Colonic mucosa (tissue), 4 donors: ENCODE measurements around the gene MS4A13. TPM values are rescaled to one million over a fixed set of nuclear protein-coding genes. Genes with fewer than 3 reads are reported as not detected.

ENCODE experiments used
- DNase-seq: peaks from one replicate; pipeline ENCODE4 v3.0.0-alpha.2; 2020
- H3K27ac ChIP-seq: fragments of 200-600 bp; one replicate; pipeline ENCODE4 v1.8.0; 2021
- H3K27me3 ChIP-seq: fragments of 200-600 bp; one replicate; pipeline ENCODE4 v1.8.0; 2021
- H3K36me3 ChIP-seq: fragments of 200-600 bp; one replicate; pipeline ENCODE4 v1.8.0; 2021
- H3K4me1 ChIP-seq: fragments of 200-600 bp; one replicate; pipeline ENCODE4 v1.8.0; 2021; ENCODE audit warnings: mild to moderate bottlenecking
- H3K4me3 ChIP-seq: fragments of 200-600 bp; one replicate; pipeline ENCODE4 v1.8.0; 2021
- H3K9ac ChIP-seq, 2 donors: one replicate each; pipeline ENCODE4 v1.7.0; 2013; ENCODE audit warnings: control low read depth in 2 of 2, low read depth in 2 of 2, low read length in 2 of 2
- H3K9me3 ChIP-seq: fragments of 200-600 bp; one replicate; pipeline ENCODE4 v1.8.0; 2021
- intact Hi-C: fragments of 100-400 bp; cut with DNase I; formaldehyde crosslinking; loops from one replicate; pipeline ENCODE4 v1.14.1; 2022
- total RNA-seq, 2 donors: library from RNA; stranded (reverse); fragmentation: NEBNext Ultra II Directional in 1 of 2; extraction: Animal tissue kit (Norgen Biotek cat#: 25700) in 1 of 2; gene quantifications; one replicate each; pipeline ENCODE4 v1.2.1, GENCODE V29; 2021
- TF ChIP-seq, protein P1 (sequence below): fragments of 200-600 bp; IDR thresholded peaks from one replicate; pipeline ENCODE4 v1.8.0; 2022; ENCODE audit warnings: antibody characterized with exemption, mild to moderate bottlenecking
- donor health status: healthy.
- donor health status: DM: no; HTN: no; CAD: no.
- donor health status: DM: no; HTN: no; CAD: no.

The MS4A13 gene
- total RNA-seq, 2 donors from 2014 or later = not detected

DNA sequence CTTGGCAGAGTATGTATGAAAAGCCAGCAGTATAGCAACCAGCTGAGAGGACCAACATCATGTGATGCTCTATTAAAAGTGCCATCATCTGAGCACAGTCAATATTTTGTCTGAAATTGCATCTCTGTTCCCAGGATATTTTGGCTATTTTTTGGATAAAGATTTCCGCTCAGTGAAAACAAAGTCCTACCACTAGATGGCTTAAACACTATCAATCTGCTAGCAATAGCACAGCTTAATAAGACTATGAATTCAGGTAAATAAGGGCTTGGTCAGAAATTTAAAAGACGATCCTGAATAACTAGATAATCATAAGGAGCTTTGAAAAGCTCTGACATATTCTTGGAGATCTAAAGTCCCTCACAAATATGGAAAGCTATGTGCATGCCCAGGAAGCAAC lies 74.4 kb downstream of the MS4A13 start:
- Histone ChIP-seq H3K4me1 (no peaks in the 10 kb centered on the region), H3K27me3 (no peaks in the 10 kb centered on the region), H3K4me3 (no peak overlapping the region), H3K9ac (no peak overlapping the region), H3K36me3 (no peaks in the 10 kb centered on the region), H3K9me3 (no peaks in the 10 kb centered on the region), H3K27ac (no peak overlapping the region)
- no peak for DNase-seq
- intact Hi-C loops = no loop called here
- TF ChIP-seq, protein P1, sequence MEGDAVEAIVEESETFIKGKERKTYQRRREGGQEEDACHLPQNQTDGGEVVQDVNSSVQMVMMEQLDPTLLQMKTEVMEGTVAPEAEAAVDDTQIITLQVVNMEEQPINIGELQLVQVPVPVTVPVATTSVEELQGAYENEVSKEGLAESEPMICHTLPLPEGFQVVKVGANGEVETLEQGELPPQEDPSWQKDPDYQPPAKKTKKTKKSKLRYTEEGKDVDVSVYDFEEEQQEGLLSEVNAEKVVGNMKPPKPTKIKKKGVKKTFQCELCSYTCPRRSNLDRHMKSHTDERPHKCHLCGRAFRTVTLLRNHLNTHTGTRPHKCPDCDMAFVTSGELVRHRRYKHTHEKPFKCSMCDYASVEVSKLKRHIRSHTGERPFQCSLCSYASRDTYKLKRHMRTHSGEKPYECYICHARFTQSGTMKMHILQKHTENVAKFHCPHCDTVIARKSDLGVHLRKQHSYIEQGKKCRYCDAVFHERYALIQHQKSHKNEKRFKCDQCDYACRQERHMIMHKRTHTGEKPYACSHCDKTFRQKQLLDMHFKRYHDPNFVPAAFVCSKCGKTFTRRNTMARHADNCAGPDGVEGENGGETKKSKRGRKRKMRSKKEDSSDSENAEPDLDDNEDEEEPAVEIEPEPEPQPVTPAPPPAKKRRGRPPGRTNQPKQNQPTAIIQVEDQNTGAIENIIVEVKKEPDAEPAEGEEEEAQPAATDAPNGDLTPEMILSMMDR = no peak

Other genes with a start within 250 kb of the MS4A13 start
- 10 to 100 TPM in 1 of 2 donors, 1 to 10 TPM in 1; 5.6 to 12.1 TPM for gene MS4A4A, start 234.7 kb upstream of the MS4A13 start, total RNA-seq
- not detected for gene MS4A6E, start 188.1 kb upstream of the MS4A13 start, total RNA-seq
- gene MS4A7, start 136.9 kb upstream of the MS4A13 start, total RNA-seq = 10 to 100 TPM in 1 of 2 donors, 1 to 10 TPM in 1; 3.3 to 12.6 TPM
- 1 to 10 TPM in 1 of 2 donors, under 1 TPM in 1; 0.17 to 1.1 TPM for gene MS4A14, start 118.9 kb upstream of the MS4A13 start, total RNA-seq
- not detected for gene MS4A5, start 85.8 kb upstream of the MS4A13 start, total RNA-seq
- under 1 TPM; 0.96 to 0.98 TPM for gene MS4A1, start 59.5 kb upstream of the MS4A13 start, total RNA-seq
- gene MS4A12, start 22.6 kb upstream of the MS4A13 start, total RNA-seq = 100 to 1,000 TPM in 1 of 2 donors, 10 to 100 TPM in 1; 46.5 to 445 TPM
- gene MS4A8, start 184.2 kb downstream of the MS4A13 start, total RNA-seq = 10 to 100 TPM in 1 of 2 donors, 1 to 10 TPM in 1; 6.3 to 24.0 TPM
- gene MS4A18, start 209.3 kb downstream of the MS4A13 start, total RNA-seq = not detected
- gene MS4A15, start 241.5 kb downstream of the MS4A13 start, total RNA-seq = under 1 TPM in 1 of 2 donors, not detected in 1; 0.13 TPM